ENCODE data around the gene FRMD4A.

The FRMD4A gene

DNA sequence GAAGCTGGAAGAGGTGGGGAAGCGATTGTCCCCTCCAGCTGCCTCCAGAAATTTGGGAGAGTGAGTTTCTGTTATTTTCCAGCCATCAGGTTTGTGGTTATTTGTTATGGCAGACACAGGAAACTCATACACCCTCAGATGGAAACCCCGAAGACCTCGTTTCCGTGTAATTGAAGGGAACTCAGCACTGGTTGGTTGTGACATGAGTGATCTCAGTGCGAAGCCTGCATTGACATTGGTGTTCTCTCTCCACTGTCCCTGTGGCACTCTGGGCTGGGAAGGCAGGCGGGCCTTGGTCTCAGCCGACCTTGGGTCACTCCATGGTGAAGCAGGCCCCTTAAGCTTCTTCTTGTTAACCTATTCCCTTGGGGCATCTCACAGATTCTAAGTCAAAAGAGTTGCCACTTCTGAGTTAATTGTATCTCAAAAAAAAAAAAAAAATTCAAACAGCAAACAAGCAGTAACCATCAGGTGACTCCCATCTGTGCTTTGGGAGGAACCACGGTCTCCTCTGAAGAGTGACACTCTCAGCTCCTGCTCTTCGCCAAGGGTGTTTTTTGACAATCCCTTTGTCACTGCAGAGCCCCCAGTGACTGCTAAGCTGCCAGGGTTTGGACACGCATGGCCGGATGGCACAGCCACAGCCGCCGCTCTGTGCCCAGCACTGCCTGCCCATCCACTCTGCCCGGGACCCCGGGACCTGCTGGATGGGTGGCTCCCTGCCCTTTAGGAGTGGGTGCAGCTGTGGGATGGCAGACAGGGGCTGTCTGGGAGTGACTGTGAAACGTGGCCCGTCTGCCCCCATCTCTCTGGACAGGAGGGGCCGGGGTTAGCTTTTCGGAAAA lies 510.4 kb downstream of the FRMD4A start:
- DNase-seq (ENCODE audit: low read depth in 2 of 2), result no peak

DNA sequence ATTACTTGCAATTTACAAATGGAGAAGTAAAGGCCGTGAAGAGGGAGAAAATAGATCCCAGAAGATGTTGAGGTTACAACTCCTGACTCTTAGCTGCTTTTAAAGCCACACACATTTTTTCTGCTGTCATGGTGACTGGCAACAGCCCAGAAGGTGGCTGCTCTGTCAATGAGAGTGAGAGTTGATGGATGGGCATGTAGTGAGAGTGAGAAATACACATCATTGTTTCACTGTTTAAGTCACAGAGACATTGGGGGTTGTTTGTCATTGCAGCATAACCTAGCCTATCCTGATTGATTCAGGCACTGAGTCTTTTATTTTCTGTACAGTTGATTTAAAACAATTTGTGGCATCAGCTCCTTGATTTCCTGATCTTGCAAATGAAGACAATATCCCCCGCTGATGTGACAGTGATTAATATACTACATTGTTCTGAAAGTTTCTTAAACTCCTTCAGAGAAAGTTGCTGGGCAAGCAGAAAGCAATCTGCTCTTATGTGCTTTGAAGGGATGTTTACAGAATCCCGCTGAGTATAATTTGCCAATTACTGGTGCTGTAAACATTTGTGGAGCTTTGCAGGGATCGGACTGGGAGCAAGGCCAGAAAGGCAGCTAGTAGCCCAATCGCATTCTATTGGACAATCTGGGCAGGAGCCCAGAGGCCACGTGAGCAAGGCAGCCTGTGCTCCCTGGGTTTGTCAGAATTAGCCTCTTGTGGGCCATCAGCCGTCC lies 514.4 kb downstream of the FRMD4A start:
- no peak for DNase-seq (ENCODE audit: low read depth in 2 of 2)

DNA sequence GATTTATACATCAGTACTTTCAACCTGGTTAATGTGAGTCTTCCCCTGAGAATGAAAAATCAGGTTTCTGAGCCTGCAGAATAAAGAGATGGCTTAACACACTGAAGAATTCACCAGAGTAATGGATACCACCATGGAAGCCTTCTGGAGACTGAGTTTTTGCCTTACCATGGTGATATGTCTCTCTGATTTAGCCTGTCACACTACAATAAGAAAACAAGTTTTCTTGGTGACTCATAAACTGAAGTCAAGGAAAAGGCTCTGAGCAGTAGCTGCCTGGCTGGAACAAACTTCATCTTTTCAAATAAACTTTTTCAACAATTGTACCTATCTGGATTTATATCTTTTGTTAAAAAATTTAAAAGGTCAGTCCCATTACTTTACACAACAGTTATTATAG lies 515.0 kb downstream of the FRMD4A start:
- DNase-seq (ENCODE audit: low read depth in 2 of 2), result no peak

DNA sequence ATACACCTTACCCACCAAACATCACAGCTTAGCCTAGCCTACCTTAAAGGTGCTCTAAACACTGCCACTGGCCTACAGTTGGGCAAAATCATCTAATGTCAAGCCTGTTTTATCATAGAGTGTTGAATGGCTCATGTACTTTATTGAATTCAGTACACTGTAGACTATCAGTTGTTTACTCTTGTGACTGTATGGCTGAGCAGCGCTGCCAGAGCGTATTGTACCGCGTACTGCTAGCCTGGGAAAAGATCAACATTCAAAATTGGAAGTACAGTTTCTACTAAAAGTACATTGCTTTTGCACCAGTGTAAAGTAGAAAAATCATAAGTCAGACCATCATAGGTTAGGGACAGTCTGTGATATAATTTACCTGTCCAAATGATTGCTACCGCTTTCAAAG lies 517.2 kb downstream of the FRMD4A start:
- DNase-seq (ENCODE audit: low read depth in 2 of 2), result no peak

DNA sequence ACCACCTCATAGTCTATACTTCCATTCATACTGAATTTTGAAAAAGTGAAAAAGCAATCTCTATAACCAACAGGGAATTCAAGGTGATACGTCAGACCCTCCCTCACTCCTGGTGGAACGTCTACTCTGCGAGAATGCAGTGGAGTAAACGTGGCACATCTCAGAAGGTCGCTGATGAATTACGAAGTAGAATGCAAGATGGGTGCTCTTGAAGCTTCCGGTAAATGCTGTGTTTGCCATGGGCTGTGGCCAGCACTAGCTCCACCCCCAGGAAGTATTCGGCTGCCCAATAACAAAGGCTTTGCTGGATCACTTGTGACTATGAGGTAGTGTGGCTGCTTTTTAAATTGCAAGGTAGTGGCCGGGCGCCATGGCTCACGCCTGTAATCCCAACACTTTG lies 517.9 kb downstream of the FRMD4A start:
- no peak for DNase-seq (ENCODE audit: low read depth in 2 of 2)

DNA sequence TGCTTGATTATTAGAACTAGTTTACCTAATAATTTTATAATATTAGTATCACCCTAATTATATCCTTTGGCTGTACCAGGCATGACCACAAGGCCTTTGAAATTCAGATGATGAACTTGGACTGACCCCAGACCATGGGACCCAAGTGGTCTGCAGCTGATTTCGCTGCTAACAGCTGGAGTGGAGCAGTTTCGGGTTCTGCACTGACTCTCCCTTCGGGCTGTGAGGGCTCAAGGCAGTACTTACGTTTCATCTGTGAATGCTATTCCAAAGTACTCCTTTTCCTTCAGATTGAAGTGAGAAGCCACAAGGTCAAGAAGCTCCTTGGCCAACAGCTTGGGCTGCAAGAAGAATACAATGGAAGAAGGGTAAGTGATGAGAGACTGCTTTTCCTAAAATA lies 520.2 kb downstream of the FRMD4A start:
- DNase-seq (ENCODE audit: low read depth in 2 of 2), result no peak

DNA sequence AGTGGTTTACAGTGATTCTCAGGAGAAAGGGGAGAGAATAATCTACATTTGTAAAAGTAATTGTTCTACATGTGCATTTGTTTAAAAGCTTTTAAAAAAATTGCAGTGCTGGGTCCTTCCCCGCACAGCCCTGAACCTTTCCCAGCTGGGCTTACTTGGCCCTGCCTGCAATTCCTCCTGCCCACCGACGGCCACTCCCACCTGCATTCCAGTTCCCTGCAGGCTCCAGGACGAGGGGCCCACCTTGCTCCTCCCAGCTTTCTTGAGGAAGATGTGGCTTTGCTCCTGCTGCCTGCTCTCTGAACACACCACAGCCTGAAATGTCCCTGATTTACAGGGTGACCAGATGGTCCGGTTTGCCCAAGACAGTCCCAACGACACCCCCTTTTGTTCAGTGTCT lies 521.3 kb downstream of the FRMD4A start:
- DNase-seq (ENCODE audit: low read depth in 2 of 2), result no peak

DNA sequence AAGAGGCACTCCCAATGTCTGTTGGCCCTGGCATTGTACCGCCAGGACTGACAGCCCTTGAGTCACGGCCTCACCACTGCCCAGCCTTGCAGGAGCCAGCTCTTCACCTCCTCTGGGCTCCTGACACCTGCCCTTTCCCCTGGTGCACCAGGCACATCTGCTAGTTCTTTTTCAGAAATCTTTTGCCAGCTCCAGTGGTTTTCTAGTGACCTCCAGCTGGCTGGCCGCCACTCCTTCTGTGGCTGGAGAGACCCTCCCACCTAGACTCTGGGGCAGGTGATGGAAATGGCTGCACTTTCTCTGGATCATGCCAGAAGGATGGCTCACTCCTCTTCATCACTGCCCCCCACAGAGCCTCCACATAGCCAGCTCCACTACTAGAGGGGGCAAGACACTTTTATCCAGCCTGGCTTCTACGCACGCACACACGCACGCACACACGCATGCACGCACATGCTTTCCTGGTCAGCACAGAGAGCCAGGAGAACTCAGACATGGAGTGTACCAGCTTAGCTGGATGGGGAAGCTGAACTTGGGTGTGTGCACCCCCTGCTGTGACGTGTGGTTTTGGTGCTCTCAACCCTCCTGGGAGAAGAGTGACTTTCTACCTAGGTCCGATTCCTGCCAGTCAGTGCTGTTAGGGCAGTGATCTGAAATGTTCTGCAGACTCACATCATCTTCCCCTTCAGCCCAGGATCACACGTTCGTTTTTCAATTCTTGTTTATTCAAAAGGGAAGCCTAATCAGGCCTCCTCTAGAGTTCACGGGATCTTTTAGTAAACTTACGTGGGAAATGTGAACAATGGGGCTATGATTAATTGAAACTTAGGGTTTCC lies 522.0 kb downstream of the FRMD4A start:
- DNase-seq (ENCODE audit: low read depth in 2 of 2), result no peak

DNA sequence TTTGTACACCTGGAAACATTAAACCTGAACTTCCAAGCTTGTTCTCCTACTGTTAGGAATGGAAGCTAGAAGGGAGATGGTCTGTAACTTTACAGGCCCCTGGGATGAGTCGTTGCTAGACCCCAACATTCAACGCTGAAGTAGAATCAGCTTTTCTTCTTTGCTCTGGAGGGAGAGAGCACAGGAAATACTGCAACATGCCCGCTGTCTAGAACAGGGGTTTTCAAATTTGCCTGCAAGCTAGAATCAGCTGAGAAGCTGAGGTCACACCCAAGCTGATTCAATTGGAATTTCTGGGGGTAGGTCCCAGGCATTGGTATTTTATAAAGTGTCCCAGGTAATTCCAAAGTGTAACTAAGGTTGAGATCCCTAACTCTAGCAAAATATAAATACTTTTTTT lies 524.3 kb downstream of the FRMD4A start:
- no peak for DNase-seq (ENCODE audit: low read depth in 2 of 2)

DNA sequence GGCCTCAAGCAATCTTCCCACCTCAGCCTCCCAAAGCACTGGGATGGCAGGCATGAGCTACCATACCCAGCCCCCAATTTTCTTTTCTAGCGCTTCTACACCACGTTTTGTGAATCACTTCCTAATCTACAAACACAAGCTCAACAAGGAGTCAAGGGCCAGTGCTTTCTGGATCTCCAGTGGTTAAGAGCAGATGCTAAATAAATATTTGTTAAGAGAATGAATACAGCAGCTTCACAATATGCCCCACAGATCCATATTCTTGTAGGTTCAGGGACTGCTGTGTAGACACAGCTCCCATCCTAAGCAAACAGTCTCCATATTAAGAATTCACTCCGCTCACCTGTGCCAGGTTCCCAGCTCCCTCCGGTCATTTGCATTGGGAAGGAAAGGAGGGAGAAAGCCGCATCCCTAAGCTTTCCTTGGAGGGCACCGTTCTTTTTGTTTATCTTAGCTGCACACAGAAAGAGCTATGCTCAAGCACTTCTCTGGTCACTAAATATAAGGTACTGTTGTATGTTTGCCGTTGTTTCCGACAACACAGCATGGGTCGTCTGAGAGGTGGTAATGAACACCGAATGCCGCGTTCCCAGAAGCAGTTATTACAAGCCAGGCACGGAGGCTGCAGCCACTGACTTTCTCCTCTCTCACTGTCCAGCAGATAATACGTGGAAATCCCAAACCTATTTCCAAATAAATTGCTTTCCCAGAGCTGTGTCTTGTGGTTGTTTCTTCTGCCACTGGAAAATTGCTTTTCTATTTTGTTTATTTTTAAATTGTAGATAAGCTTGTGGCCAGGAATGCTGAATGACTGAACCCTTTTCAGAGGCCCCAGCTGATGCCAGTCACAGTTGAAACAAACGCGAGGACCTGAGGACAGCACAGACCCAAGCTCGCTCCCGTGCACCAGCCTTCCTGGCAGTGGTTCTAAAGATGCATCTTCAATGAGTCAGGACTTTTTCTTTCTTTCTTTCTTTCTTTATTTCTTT lies 526.9 kb downstream of the FRMD4A start:
- no peak for DNase-seq (ENCODE audit: low read depth in 2 of 2)

DNA sequence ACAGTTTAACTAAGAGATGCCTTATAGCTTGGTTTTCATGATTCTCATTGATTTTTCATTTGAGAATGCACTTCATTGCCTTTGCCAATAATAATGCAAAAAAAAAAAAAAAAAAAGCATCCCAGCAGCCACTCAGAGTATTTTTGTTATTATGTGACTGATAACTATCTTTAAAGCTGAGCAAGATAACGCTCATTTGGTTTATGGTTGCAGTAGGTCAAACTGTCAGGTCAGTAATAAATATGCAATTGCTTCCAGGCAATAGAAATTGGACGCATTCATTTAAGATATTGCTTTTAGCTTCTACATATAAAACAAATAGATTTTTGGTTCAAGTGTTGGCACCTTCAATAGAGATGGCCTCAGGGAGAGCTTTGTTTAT lies 528.8 kb downstream of the FRMD4A start:
- no peak for DNase-seq (ENCODE audit: low read depth in 2 of 2)

DNA sequence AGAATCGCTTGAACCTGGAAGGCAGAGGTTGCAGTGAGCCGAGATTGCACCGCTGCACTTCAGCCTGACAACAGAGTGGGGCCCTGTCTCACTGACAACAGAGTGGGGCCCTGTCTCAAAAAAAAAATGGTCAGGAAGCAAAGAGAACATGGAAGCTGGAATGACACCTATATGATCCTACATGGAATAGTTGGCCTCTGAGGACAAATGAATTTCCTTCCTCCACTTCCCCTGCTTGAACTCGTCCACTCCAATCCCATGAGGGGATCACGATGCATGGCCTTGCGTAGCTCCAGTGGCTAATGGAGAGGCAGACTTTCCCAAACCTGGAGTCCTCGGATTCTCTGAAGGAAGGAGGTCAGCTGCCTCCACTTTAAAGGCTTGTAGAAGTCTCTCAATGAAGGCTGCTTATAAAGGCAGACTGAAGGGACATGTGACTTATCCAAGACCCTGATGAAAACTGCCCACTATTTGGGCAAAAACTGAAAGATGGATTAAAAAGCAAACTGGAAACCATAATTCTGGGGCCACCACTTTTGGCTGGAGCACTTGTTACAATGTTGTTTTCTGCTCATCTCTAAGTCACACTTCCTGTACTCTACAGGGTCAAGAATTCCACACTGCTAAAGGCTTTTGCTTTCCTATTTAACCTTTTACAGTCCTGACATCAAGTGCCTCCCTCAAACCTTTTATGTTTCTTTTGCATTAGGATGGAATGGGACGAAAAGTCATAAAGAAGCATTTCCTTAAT lies 529.4 kb downstream of the FRMD4A start:
- DNase-seq (ENCODE audit: low read depth in 2 of 2), result no peak

DNA sequence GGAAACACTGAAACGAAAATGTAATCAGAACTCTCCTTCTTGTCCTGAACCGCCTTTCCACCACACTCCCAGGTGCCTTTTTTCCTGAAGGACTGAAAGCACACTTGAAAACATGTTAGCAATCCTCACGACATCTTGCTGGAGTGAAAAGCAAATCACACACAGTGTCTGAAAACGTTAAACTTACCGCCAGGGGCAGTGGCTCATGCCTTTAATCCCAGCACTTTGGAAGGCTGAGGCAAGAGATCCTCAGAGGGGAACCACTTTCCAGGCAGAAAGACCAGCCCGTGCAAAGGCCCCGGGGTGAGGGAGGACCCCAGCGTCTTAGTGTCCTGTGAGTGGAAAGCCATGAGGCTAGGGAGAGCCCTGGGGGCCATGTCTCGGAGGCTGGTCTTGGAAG lies 533.6 kb downstream of the FRMD4A start:
- DNase-seq (ENCODE audit: low read depth in 2 of 2), result no peak

DNA sequence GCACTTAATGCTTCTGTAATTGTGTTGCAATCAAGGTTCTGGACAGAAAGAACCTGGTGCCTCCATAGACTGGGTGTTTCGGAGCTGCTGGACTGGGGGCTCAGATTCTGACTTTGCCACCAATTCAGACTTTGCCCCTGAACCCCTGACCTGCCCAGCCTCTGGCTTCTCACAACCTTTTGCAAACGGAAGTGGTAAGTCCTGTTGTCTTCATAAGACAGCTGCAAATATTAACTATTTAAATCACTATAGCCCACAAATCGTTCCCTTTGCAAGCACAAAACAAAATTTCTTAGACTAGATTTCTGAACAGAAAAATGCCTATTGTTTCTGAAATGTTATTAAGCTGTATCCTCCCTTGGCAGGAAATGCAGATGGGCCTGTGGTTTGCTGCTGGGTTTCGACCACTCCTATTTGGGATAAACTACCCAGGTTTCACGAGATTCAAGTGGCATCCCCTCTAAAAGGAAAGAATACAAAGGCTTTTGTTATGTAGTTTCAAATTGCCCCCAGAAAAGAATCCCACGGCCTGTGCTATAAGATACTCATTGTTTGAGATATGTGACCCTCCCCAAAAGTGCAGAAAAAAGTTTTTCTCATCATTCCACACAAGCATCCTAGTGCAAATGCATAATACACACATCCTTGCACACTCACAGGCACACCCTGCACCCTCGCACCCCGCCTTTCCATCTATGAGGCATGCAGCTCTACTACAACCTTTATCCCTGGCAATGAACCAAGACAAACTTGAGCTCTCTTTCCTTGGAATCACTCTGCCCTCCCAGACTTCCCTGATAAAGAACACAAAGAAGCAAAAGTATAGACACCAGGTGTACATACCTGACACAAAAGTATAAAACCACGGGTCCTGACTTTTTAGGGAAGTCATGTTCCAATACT lies 534.8 kb downstream of the FRMD4A start:
- no peak for DNase-seq (ENCODE audit: low read depth in 2 of 2)

DNA sequence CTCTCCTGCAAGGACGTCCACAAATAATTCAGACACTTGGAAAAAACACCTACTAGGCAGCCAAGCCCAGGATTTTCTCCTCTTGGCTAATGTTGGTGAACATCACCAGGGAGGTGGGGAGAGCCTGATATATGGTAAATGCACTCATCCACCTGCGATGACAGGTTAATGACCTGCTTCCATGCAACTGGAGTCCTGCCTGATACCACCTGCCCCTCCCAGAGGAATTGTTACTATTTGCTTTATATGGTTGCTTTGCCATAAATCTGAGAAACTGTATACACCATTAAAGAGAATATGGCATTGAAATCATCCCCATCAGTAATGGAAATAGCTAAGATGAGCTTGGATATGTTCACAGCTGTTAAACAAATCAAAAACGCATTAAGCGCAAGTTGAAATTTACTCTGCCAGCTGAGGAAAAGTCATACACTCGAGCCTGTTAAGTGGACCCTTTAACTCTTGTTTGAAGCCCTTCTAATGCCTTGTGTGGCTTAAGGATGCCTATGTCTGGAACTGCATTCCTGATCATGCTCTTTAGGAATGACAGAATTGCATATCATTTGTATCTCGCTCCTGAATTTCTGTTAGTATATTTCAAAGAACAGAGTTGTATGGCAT lies 535.6 kb downstream of the FRMD4A start:
- no peak for DNase-seq (ENCODE audit: low read depth in 2 of 2)

DNA sequence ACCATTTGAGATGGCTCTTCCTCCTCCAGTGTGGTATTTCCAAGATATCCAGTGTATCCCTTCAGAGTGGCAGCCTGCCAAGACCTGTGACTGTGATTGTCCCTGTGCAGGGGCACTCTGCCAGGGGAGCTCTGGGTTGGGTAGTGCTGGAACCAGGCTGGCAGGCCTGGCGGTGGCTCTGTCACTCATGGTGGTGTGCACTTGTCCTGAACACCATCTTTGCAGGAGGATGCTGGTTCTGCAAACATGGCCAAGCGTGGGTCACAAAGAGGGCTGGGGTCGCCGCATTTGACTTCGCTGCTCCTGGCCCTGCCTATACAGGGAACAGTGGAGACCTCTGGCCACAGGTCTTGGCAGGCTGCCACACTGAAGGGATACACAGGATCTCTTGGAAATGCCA lies 538.7 kb downstream of the FRMD4A start:
- no peak for DNase-seq (ENCODE audit: low read depth in 2 of 2)

DNA sequence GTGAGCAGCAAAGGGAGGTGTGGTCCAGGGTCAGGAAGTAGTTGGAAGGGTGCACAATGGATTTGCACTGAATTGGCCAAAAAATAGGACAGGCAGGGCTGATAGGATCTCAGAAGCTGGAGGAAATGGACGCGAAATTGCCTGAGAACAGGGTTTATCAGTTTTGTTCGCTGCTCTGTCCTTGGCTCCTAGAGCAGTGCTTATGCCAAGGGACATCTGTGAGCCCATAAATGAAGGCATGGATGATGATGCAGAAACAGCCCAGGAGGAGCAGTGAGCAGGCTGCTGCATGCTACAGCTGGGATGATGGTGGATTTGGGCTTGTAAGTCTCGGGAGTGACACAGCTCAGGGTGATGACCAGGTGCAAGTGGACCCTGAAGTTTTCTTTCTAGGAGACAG lies 539.2 kb downstream of the FRMD4A start:
- DNase-seq (ENCODE audit: low read depth in 2 of 2), result no peak

DNA sequence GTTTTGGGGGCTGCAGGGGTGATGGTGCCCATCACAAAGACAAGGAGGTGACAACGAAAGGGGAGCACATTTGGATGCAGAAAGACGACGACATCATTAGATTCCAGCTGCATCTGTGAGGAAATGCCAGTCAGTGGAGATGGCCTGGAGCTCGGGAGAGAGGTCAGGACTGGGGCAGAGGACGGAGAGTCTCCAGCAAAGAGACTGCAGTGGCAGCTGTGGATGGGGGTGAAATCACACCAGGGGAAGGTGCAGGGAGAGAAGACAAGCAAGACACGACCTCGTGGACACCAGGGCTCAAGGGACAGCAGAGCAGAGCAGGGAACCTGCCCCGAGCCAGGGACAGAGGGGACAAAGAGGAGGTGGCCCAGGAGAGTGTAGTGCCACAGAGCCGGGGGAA lies 540.5 kb downstream of the FRMD4A start:
- DNase-seq (ENCODE audit: low read depth in 2 of 2), result no peak

DNA sequence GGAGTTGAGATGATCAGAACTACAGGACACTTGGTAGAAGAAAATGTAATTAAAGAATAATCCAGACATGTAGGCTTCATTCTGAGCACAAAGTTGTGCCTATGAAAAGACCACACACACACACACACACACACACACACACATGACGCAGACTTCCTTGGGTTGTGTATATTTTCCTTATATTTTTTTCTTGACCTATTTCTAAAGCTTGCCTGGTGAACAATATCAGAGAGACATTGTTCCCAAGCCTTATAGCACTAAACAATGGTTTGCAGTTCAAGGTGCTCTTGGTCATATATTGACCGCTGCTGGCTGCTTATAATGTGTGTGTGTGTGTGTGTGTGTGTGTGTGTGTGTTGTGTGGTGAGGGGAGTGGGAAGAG lies 541.3 kb downstream of the FRMD4A start:
- no peak for DNase-seq (ENCODE audit: low read depth in 2 of 2)
